ENCODE measurements around the gene FCRL5.
"Not testable (repeated sequence)": the region's sequence is repeated elsewhere in the genome, so short reads cannot be mapped to it uniquely, and the experiment has no call there.

The FCRL5 gene

GRCh38 chr1:157487504-157487903 lies 64.8 kb downstream of the FCRL5 start:
- DNase-seq (ENCODE audit: low spot score) = no peak

- DNase-seq (ENCODE audit: low spot score) = no peak
Measured at GRCh38 chr1:157487096-157487495, 65.2 kb downstream of the FCRL5 start.

GRCh38 chr1:157486400-157486799 lies 65.9 kb downstream of the FCRL5 start:
- not testable (repeated sequence) for DNase-seq (ENCODE audit: low spot score)

GRCh38 chr1:157485793-157486192 lies 66.5 kb downstream of the FCRL5 start:
- no peak for DNase-seq (ENCODE audit: low spot score)

GRCh38 chr1:157484573-157484972 lies 67.7 kb downstream of the FCRL5 start:
- DNase-seq (ENCODE audit: low spot score) = no peak

GRCh38 chr1:157483635-157484034 lies 68.7 kb downstream of the FCRL5 start:
- no peak for DNase-seq (ENCODE audit: low spot score)

- DNase-seq (ENCODE audit: low spot score) = no peak
Measured at GRCh38 chr1:157482717-157483116, 69.6 kb downstream of the FCRL5 start.

- peak; percentile 11 for DNase-seq (ENCODE audit: low spot score)
Measured at GRCh38 chr1:157482174-157482573, 70.1 kb downstream of the FCRL5 start.

- no peak for DNase-seq (ENCODE audit: low spot score)
Measured at GRCh38 chr1:157478030-157478429, 74.3 kb downstream of the FCRL5 start.

- DNase-seq (ENCODE audit: low spot score) = no peak
Measured at GRCh38 chr1:157477419-157477818, 74.9 kb downstream of the FCRL5 start.

GRCh38 chr1:157472959-157473358 lies 79.4 kb downstream of the FCRL5 start:
- no peak for DNase-seq (ENCODE audit: low spot score)

- DNase-seq (ENCODE audit: low spot score) = no peak
Measured at GRCh38 chr1:157472056-157472701, 80.1 kb downstream of the FCRL5 start.

GRCh38 chr1:157471531-157471930 lies 80.8 kb downstream of the FCRL5 start:
- no peak for DNase-seq (ENCODE audit: low spot score)

- no peak for DNase-seq (ENCODE audit: low spot score)
Measured at GRCh38 chr1:157469752-157470675, 82.3 kb downstream of the FCRL5 start.

- DNase-seq (ENCODE audit: low spot score) = no peak
Measured at GRCh38 chr1:157469300-157469699, 83.0 kb downstream of the FCRL5 start.

GRCh38 chr1:157466011-157466410 lies 86.3 kb downstream of the FCRL5 start:
- DNase-seq (ENCODE audit: low spot score) = no peak

Measured in hepatic stellate cell (primary cell).